HG03439 (cell line): ENCODE data around the gene IGFBP7.
"Not testable (repeated sequence)": the region's sequence is repeated elsewhere in the genome, so short reads cannot be mapped to it uniquely, and the experiment has no call there.

Experiments
- ATAC-seq: cut with Tn5 transposase; IDR thresholded peaks from one replicate; pipeline ENCODE4 v1.9.1; 2021; ENCODE audit warnings: mild to moderate bottlenecking, moderate library complexity; ENCODE audit not compliant: unreplicated experiment

IGFBP7 gene

DNA sequence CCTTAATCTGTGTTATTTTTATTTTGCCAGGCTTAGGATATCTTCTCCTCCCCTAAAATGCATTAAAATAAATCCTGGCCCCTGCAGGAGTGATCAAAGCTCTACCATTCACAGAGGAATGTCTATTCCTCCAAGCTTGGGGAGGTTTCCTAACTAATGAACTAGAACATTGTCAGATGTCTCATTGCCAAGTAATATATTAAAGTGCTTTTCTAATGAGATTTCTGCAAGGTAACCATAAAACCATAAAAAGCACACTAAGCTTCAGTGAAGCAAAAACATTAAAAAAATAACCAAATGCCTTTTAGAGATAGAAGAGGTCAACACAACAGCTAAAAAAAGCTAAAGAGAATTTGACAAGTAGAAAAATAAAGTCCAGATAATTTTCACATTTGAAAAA lies 34.8 kb downstream of the IGFBP7 start:
- ATAC-seq = no peak

GRCh38 chr4:57074744-57075143 lies 35.4 kb downstream of the IGFBP7 start:
- ATAC-seq = no peak

- no peak for ATAC-seq
Observed at GRCh38 chr4:57073559-57073958, 36.6 kb downstream of the IGFBP7 start.

DNA sequence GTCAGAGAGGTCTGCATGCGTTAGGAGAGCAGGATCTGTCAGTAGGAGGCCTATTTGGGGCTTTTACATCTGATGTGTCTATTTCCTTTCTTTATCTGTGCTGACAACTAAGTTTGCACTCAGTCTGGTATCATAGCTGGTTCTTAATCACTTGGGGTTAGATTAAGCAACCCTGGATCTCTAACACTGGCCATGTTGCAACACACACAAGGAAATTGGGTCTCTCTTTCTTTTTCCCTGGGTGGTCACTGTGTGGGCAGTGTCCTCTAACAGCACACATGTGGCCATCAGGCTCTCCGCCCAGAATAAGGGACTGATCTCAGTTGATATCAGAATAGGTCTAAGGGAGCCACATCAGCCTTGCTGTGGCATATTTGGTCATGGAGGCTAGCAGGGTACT lies 38.9 kb downstream of the IGFBP7 start:
- ATAC-seq = no peak

GRCh38 chr4:57070461-57070860 lies 39.7 kb downstream of the IGFBP7 start:
- ATAC-seq = no peak

- ATAC-seq = no peak
Observed at GRCh38 chr4:57068237-57068981, 41.8 kb downstream of the IGFBP7 start.

- no peak for ATAC-seq
Observed at GRCh38 chr4:57065730-57066482, 44.3 kb downstream of the IGFBP7 start.

GRCh38 chr4:57064811-57065711 lies 45.1 kb downstream of the IGFBP7 start:
- no peak for ATAC-seq

- ATAC-seq = no peak
Observed at GRCh38 chr4:57064120-57064519, 46.1 kb downstream of the IGFBP7 start.

GRCh38 chr4:57063518-57063917 lies 46.7 kb downstream of the IGFBP7 start:
- no peak for ATAC-seq

DNA sequence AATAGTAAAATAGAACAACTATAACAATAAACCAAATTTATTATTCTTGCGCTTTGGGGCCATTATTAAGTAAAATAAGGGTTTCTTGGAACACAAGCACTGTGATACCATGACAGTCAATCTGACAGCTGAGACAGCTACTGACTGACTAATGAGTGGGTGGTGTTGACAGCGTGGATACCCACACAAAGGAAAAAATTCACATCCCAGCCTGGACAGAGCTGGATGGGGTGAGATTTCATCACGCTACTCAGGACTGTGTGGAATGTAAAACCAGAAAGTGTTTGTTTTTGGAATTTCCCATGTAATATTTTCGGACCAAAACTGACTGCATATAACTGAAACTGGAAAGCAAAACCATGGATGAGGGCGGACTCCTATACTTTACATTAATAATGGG lies 48.8 kb downstream of the IGFBP7 start:
- ATAC-seq = no peak

- not testable (repeated sequence) for ATAC-seq
Observed at GRCh38 chr4:57060717-57061067, 49.5 kb downstream of the IGFBP7 start.

DNA sequence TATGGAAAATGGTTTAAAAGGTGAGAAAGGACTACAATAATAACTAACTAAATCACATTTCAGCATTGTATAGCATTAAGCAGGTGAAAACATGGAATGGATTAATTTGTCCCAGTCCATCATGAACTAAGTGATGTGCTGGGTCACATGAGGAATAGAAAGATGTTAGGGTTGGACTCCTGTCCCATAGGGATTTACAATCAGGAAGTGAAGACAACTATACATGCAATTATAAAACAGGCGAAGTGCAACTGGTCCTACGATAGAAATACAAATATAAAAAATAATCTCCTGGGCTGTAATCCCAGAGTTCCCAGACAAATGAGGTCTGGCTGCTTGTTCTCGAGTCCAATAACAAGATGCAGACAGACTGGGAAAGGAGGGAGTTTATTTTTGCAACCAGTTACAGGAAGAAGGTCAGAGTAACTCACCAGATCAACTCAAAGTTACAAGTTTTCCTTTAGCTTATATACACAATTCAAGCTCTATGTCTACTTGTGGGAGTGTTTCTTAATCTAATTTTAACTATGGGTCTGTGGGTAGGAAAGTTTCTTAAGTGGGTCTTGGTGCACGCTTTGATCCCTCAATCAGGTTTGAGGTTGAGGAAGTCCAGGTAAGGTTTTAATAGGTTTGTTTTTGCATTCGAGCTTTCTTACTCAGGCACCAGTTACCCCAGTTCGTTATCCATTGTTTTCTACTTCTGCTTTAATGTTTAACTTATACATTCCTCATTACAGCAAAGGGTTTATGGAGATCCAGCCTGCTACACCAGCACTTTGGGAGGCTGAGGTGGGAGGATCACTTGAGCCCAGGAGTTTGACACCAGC lies 50.1 kb downstream of the IGFBP7 start:
- no peak for ATAC-seq

GRCh38 chr4:57055886-57056285 lies 54.3 kb downstream of the IGFBP7 start:
- no peak for ATAC-seq

DNA sequence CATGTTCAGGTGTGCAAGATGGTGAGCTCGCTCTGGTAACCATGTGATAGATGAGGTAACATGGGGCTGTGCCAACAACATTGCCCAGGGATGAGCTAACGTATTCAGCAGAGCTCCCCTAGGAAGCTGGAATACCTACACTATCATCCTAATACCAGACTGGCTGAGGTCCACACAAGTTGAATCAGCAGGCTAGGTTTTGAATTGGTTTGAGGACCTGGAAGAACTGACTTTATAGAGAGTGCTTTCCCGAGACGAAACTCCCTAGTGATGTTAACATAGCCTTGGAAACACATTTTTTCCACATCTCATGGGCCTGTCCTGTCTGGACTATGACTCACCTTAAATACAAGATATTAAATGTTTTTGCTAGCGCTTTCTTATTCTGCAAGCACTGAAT lies 56.7 kb downstream of the IGFBP7 start:
- ATAC-seq = no peak

- ATAC-seq = no peak
Observed at GRCh38 chr4:57051524-57051923, 58.7 kb downstream of the IGFBP7 start.

DNA sequence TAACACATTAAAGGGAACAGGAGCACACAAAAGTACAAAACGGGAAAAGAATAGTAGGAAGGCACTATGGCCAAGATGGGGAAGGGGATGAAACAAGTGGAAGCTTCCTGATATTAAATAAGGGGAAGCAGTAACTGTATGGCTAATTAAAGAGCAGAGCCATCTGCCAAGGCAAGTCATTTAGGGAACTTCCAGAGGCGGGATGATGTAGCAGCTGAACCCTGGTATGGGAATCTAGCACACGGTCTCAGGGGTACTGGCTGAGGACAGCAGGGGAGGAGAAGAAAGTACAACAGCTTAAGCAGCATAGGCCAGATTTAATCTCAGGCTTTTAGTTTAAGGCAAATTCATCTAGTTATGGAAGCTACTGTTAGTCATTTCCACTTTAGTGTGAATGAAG lies 59.1 kb downstream of the IGFBP7 start:
- no peak for ATAC-seq

DNA sequence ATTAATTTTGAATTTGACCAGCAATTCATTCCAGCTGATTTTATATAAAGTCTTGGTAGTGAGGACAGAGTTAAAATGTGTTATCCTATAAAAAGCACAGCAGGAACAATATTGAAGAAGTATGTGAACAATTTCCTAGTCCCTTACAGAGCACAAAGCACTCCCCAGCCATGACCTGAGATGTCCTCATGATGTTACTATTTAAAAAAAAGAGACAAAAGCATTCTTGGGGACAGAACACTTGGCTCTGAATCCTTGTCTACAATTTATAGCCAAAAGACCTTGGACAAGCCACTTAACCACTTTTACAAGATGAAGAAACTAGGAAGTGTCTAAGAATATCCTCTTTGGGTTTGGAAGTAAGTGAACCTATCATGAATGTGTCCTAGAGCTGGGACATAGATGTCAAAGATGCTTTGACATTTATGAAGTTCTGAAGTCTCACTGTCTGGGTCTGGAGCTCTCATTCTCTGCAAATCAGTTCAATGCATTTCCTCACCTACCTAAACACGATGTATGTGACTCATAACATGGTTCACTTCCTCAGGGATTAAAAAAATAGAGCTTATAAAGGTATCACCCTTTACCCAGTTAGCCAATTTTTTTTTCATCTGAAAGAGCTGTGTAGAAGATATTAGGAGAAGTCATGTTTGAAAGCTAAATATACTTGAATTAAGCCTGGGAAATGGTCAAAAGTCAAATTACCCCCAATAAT lies 61.4 kb downstream of the IGFBP7 start:
- ATAC-seq = no peak

GRCh38 chr4:57047046-57047445 lies 63.1 kb downstream of the IGFBP7 start:
- ATAC-seq = not testable (repeated sequence)

DNA sequence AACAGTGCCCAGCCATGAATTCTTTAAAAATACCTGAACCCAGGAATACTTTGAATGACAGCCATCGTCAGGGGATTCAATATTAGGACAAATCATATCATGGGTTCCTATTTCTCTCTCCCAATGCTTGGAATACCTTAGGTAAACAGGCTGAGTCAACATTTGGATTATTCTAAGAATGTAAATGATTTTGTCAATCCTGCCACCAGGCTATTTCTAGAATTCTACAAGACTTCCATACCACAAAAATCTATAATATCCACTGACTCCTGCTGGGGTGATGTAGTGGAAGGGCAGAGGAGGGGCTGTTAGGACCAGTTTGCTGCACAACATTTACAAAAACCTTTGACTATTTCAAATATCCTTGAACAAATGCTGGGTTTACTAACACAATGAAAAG lies 65.2 kb downstream of the IGFBP7 start:
- no peak for ATAC-seq
